ENCODE measurements around the gene ELMO1.

Gene ELMO1

GRCh38 chr7:37039131-37039749, 409.4 kb downstream of the ELMO1 start:
- DNase-seq, result no peak

- DNase-seq, result no peak
Observed at GRCh38 chr7:37038706-37039105, 410.0 kb downstream of the ELMO1 start.

GRCh38 chr7:37037286-37037685, 411.4 kb downstream of the ELMO1 start:
- DNase-seq, result no peak

GRCh38 chr7:37035631-37036030, 413.0 kb downstream of the ELMO1 start:
- DNase-seq, result peak; percentile 13

- no peak for DNase-seq
Observed at GRCh38 chr7:37033141-37033540, 415.5 kb downstream of the ELMO1 start.

- DNase-seq, result no peak
Observed at GRCh38 chr7:37032258-37032601, 416.4 kb downstream of the ELMO1 start.

- DNase-seq, result peak; percentile 90
Observed at GRCh38 chr7:37031571-37032257, 416.9 kb downstream of the ELMO1 start.

GRCh38 chr7:37028909-37029440, 419.7 kb downstream of the ELMO1 start:
- no peak for DNase-seq

GRCh38 chr7:37027557-37028341, 420.9 kb downstream of the ELMO1 start:
- no peak for DNase-seq

- DNase-seq, result no peak
Observed at GRCh38 chr7:37027104-37027503, 421.6 kb downstream of the ELMO1 start.

GRCh38 chr7:37018954-37019353, 429.7 kb downstream of the ELMO1 start:
- no peak for DNase-seq

GRCh38 chr7:37016064-37016878, 432.4 kb downstream of the ELMO1 start:
- DNase-seq, result peak; percentile 25

- DNase-seq, result no peak
Observed at GRCh38 chr7:37015353-37016034, 433.2 kb downstream of the ELMO1 start.

- no peak for DNase-seq
Observed at GRCh38 chr7:37013771-37014170, 434.9 kb downstream of the ELMO1 start.

GRCh38 chr7:37011151-37011890, 437.3 kb downstream of the ELMO1 start:
- DNase-seq, result no peak

- DNase-seq, result no peak
Observed at GRCh38 chr7:37009125-37009675, 439.5 kb downstream of the ELMO1 start.

GRCh38 chr7:37007691-37008090, 441.0 kb downstream of the ELMO1 start:
- DNase-seq, result no peak

- no peak for DNase-seq
Observed at GRCh38 chr7:37007268-37007667, 441.4 kb downstream of the ELMO1 start.

- no peak for DNase-seq
Observed at GRCh38 chr7:37006764-37007163, 441.9 kb downstream of the ELMO1 start.

GRCh38 chr7:37000511-37000910, 448.2 kb downstream of the ELMO1 start:
- DNase-seq, result no peak
